ENCODE data around the gene FHOD3.

DNA sequence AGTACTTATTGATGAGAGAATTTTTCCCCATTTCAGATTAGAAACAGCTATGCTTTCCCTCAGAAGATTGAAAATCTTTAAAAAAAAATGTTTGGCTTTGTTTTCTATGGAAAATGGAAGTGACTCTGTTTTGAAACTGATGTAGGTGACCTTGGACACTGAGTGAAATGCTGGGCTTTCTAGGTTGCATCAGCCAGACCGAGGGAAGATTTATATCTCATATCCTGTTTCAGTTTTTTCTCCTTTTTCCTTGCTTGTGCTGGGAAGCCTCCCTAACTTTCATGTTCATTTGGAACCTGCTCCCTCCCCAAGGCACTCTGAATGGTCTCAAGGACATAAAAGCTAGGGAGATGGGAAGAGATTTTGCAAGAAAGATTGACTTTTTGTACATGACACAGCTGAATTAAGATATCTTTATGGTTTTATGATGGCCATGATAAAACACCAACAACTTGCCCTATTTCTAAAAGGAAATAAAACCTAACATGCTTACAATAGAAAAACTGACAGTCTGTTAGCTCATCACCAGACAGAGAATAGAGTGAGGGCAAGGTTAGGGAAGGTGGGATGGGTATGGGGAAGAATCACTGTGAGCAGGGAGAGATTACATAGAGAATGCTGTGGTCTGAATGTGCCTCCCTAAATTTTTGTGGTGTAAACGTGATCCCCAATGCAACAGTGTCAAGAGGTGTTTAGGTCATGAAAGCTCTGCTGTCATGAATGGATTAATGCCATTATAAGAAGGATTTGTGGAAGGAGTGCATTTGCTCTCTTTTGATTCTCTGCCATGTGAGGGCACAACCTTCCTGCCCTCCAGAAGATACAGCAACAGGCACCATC, 281.6 kb downstream of the FHOD3 start:
- no peak for TF ChIP-seq GATA3 (IDR thresholded peaks at IDR 0.05; ENCODE audit: low read depth, low read length)
- TF ChIP-seq GATA2 (IDR thresholded peaks at IDR 0.05; ENCODE audit: low read depth, low read length): peak; percentile 45; the same call in 1 of the 2 replicates

All from SH-SY5Y (cell line).